Stimulated activated CD8-positive, alpha-beta memory T cell treated with anti-CD3 and anti-CD28 coated beads, Interleukin-15, amount 100 ng/mL, for 48 hours (primary cell): Measurements from ENCODE around the gene ABHD17B.

ENCODE experiments used
- DNase-seq, 2 donors: peaks; one replicate each; pipeline ENCODE4 v3.0.0-alpha.2; 2020; ENCODE audit warnings: low read depth in 2 of 2

ABHD17B gene

GRCh38 chr9:71878327-71879274, 32.4 kb downstream of the ABHD17B start:
- DNase-seq: no peak

- DNase-seq: no peak
Observed at GRCh38 chr9:71876829-71877228, 34.2 kb downstream of the ABHD17B start.

GRCh38 chr9:71876106-71876505, 34.9 kb downstream of the ABHD17B start:
- no peak for DNase-seq

GRCh38 chr9:71875345-71875744, 35.6 kb downstream of the ABHD17B start:
- no peak for DNase-seq

GRCh38 chr9:71863631-71864030, 47.4 kb downstream of the ABHD17B start:
- no peak for DNase-seq

- DNase-seq: no peak
Observed at GRCh38 chr9:71861618-71862017, 49.4 kb downstream of the ABHD17B start.

- DNase-seq: no peak
Observed at GRCh38 chr9:71859939-71860338, 51.1 kb downstream of the ABHD17B start.

GRCh38 chr9:71858812-71859211, 52.2 kb downstream of the ABHD17B start:
- DNase-seq: no peak

GRCh38 chr9:71858102-71858798, 52.7 kb downstream of the ABHD17B start:
- no peak for DNase-seq

GRCh38 chr9:71857159-71857558, 53.8 kb downstream of the ABHD17B start:
- DNase-seq: no peak

- DNase-seq: no peak
Observed at GRCh38 chr9:71854811-71855210, 56.2 kb downstream of the ABHD17B start.

GRCh38 chr9:71853084-71853483, 57.9 kb downstream of the ABHD17B start:
- DNase-seq: no peak

GRCh38 chr9:71850996-71851395, 60.0 kb downstream of the ABHD17B start:
- DNase-seq: no peak

GRCh38 chr9:71847892-71848291, 63.1 kb downstream of the ABHD17B start:
- DNase-seq: no peak

- DNase-seq: no peak
Observed at GRCh38 chr9:71844808-71845207, 66.2 kb downstream of the ABHD17B start.

- no peak for DNase-seq
Observed at GRCh38 chr9:71839668-71840067, 71.3 kb downstream of the ABHD17B start.

- no peak for DNase-seq
Observed at GRCh38 chr9:71835596-71835995, 75.4 kb downstream of the ABHD17B start.

GRCh38 chr9:71830929-71831328, 80.1 kb downstream of the ABHD17B start:
- no peak for DNase-seq

GRCh38 chr9:71830153-71830552, 80.8 kb downstream of the ABHD17B start:
- DNase-seq: no peak

GRCh38 chr9:71826279-71826678, 84.7 kb downstream of the ABHD17B start:
- no peak for DNase-seq

GRCh38 chr9:71824257-71824656, 86.7 kb downstream of the ABHD17B start:
- DNase-seq: no peak

GRCh38 chr9:71822935-71823334, 88.1 kb downstream of the ABHD17B start:
- DNase-seq: no peak

- no peak for DNase-seq
Observed at GRCh38 chr9:71822456-71822855, 88.5 kb downstream of the ABHD17B start.
